AG20443 (cell line): Measurements from ENCODE around the gene POMC.
"Not testable (repeated sequence)": the region's sequence is repeated elsewhere in the genome, so short reads cannot be mapped to it uniquely, and the experiment has no call there.

Source experiments
- DNase-seq: peaks from one replicate; pipeline ENCODE4 v3.0.0; 2012; ENCODE audit warnings: low spot score, mixed read lengths

POMC gene

DNA sequence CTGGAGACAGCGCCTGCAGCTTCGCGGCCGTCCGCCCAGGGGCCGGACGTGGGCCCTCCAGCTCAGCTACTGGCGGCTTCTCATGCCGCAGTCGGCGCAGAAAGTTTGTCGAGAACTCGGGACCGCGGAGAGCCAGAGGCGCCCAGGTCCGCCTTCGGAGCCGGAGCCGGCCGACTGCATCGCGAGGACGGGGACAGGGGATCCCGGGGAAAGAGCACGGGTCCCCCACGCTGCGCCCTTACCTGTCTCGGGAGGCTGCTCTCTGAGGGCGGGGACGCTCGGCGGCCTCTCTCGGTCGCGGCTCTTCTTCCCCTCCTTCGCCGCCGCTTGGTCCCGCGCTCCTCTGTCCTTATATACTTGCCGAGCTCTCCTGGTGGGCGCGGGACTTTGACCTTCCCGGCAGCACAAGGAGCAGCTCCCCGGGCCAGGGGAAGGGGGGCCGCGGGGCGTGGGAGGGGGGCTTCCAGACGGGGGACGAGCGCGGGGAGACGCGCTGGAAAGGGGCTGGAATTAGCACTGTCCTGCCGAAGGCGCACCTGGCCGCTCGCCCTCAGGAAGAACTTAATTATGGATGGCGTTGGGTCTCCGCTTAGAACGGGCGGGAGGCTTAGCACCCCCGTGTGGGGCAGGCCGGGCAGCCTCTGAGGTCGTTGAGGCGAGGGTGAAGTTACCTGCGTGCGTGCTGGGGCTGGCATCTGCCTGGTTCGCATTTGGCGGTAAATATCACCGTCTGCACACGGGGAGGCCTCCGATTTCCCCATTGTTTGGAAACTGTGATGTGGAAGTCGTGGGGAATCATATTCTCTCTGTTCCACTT is at the start of gene POMC:
TSS of gene POMC (minus strand) at position 325 of the 817 bp plus-strand sequence. CDS start 3,808 bp downstream, outside the sequence.
- peak; percentile 65 for DNase-seq

DNA sequence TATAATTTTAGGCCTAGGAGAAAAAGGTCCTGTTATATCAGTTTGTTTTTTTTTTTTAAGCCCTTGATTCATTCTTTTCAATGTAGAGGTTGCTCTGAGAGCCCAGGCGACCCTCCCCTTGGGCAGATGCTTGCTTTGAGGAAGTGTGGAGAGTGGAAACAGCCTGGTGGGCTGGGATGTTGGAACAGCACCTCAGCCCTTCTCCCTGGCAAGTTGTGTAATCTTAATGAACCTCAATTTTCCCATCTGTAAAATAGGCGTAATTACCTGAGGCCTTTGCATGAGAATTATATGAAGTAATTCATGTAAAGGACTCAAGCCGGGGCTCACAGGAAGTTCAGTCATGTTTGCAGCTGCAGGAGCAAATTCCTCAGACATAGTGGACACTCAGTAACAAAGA is 49.7 kb upstream of the POMC start:
- DNase-seq, result no peak

- peak; percentile 91 for DNase-seq
Observed at GRCh38 chr2:25215948-25216679, 47.7 kb upstream of the POMC start.

- no peak for DNase-seq
Observed at GRCh38 chr2:25215232-25215631, 46.9 kb upstream of the POMC start.

- no peak for DNase-seq
Observed at GRCh38 chr2:25213229-25213628, 44.8 kb upstream of the POMC start.

- not testable (repeated sequence) for DNase-seq
Observed at GRCh38 chr2:25210923-25211322, 42.5 kb upstream of the POMC start.

GRCh38 chr2:25207078-25207545 is 38.7 kb upstream of the POMC start:
- DNase-seq, result no peak

DNA sequence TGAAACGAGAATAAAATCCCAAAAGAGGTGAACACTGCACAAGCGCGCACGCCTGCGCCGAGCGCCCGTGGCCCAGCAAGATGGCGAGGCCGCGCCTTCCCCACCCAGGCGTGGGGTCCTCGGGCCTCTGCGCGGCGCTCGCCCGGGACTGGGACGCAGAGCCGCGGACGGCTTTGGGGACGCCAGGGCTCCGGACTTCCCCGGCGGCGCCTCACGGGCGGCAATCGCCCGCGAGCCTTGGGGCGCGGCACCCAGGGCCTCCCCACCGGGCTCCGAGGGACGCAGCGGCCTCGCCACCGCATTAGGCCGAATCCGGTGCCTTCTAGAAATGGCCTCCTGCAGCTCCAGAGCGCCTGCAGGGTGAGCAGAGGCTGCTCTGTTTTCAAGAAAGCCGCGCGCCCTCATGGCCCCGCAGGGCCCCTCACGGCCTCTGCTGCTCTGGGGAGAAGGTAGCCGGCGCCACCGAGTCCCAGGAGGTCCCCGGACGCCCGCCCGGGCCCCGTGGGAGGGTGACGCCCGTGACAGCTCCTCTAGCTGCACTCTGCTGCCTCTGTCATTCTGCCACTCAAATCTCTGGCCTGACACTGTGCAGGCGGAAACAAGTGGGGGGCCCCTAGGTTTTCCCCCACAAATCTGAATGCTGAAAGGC is 35.9 kb upstream of the POMC start:
- DNase-seq, result peak; percentile 49

GRCh38 chr2:25202275-25202674 is 33.9 kb upstream of the POMC start:
- DNase-seq, result no peak

- no peak for DNase-seq
Observed at GRCh38 chr2:25201794-25202193, 33.4 kb upstream of the POMC start.

- DNase-seq, result peak; percentile 38
Observed at GRCh38 chr2:25201265-25201664, 32.9 kb upstream of the POMC start.

DNA sequence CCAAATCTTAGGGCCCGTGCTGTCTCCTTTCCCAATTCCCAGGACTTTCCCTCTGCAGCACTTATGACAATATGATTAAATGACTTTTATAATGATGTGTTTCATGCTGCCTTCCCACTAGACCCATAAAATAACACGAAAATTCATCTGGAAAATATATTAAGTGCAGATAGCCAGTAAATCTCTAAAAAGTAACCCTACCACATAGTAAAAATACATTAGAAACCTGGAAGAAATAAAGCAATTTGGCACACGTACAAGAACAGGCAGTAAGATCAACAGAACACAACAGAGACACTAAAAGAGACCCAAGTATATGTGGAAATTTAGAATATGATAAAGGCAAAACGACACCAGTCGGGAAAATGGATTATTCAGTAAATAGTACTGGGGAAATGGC is 30.2 kb upstream of the POMC start:
- DNase-seq, result no peak

DNA sequence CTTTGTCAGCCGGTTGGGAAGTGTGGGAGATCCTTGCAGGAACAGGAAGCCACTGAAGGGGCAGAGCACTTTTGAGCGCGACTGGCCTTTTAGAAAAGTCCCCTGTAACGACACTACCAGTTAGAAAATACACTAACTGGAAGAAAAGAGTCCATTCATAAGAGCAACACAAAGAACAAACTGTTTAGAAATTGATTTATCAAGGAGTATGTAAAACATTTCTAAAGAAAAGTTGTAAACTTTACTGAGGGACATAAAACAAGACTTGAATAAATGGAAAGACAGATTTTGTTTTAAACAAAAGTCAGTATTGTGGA is 29.8 kb upstream of the POMC start:
- no peak for DNase-seq

DNA sequence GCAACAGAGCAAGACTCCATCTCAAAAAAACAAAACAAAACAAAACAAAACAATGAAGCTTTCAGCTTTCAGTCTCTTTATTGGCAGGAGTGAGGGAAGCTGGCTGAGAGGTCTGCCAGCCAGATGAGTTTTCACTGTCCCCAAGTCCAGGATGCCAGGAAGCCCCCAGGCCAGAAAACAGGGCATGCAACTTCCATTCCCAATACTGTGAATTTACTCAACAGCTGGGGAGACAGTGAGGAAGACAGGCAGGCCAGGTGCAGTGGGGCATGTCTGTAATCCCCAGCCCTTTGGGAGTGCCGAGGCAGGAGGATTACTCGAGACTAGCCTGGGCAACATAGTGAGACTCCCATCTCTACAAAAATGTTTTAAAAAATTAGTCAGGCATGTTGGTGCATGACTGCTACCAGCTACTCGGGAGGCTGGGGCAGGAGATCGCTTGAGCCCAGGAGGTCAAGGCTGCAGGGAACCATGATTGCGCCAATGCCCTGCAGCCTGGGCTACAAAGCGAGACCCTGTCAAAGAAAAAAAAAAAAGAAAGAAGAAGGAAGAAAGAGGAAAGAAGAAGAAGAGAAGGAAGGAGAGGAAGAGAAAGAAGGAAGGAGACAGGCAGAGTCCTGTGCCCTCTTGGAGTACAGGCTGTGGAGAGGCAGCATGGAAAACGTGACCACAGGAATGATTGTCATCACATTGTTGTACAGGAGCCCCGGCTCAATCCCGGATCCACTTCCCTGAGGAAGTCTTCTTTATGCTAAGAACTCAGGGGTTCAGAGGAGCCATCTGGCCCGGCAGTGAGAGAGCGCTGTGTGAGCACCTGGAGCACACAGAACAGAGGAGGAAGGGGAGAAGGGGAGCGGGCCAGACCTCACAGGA is 29.2 kb upstream of the POMC start:
- DNase-seq, result peak; percentile 66

DNA sequence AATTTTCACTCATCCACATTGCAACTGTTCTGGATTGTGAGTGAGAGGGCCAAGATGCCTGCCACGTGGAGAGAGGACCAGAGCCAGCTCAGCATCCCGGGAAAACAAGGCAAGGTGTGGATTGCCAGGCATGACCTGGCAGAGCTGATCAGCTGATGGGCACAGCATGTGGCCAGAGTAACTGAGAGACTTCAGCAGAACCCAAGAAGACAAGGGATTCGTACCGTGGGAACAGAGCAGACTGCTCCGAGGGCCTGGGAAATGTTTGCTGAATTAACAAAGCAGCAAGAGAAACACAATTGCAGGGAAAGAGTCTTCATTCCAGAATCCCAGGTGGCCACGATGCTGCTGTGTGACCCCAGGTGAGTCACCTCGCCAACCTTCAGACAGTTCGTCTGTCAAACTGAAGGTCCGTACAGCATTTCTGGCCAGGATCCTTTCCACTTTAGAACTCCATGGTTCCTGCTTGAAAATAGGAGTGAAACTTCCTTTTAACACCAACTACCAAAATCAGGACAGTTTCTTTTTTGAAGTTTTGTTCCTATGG is 26.3 kb upstream of the POMC start:
- DNase-seq, result no peak

DNA sequence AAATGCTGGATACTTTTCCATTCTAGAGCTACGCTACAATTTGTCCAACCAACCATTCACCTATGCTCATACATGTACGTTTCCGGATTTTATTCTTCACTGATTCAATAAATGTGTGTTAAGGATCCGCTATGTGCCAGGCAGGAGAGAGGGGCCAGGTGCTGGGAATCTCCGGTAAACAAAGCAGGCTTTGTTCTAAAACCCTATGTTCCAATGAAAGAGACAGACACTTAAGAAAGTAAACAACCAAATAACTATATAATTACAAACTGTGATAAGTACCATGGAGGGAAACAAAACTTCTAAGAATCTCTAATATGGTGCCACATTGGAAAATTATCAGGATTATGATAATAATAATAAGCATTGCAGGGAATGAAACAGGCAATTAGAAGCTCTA is 22.2 kb upstream of the POMC start:
- no peak for DNase-seq

- DNase-seq, result no peak
Observed at GRCh38 chr2:25188405-25188804, 20.0 kb upstream of the POMC start.

GRCh38 chr2:25187729-25188350 is 19.5 kb upstream of the POMC start:
- DNase-seq, result no peak

DNA sequence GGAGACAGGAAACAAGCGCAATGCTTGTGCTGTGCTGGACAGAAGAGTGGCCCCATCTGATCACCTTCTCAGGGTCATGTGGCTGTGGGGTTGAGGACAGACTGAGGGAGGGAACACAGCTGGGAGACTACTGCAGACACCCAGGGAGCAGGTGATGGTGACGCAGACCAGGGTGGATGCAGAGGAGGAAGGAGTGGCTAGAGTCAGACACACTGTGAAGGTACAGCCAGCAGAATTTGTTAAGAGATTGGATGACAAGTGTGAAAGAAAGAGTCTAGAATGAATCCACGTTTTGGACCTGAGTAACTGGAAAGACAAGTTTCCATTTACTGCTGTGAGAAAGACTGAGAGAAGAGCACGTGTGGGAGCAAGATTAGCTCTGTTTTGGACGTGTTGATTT is 15.9 kb upstream of the POMC start:
- no peak for DNase-seq

GRCh38 chr2:25178976-25179375 is 10.6 kb upstream of the POMC start:
- DNase-seq, result no peak

GRCh38 chr2:25177211-25177611 is 8.8 kb upstream of the POMC start:
- no peak for DNase-seq
